Dedifferentiated amniotic fluid mesenchymal stem cell (primary cell): ENCODE measurements around the gene USO1.
"Not testable (repeated sequence)": the region's sequence is repeated elsewhere in the genome, so short reads cannot be mapped to it uniquely, and the experiment has no call there.

ENCODE experiments used
- DNase-seq: peaks from one replicate; pipeline ENCODE4 v3.0.0-alpha.2; 2016; ENCODE audit errors: extremely low spot score

USO1 gene

DNA sequence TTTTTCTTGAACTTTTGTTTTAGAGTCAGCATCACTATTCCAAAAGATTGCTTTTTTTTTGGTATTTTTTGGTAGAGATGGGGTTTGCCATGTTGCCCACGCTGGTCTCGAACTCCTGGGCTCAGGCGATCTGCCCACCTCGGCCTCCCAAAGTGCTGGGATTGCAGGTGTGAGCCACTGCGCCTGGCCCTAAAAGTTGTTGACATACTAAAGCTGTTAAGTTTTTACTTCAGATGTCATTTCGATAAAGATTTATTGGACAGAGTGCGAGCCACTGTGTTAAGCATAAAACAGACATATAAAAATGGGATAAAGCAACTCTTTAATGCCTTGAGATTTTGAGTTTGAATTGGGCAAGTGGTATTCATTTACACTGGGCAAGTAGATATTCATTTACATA lies 28.3 kb downstream of the USO1 start:
- DNase-seq, result no peak

DNA sequence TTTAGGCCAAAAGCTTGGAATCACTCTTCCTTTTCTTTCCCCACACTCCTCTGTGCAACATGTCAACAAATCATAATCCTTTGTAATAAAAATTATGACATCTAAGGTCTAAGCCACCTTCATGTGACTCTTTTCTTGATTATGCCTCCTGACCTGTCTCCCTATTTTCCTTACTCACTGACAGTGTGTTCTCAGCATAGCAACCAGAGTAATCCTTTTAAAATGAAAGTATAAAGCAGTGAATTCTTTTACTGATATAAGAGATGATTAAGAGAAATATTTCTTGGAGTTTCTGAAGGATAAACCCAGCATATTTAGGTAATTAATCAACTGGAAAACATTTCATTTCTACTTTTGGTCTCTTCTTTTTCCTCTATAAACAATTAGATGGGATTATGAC lies 44.7 kb downstream of the USO1 start:
- peak; percentile 22 for DNase-seq

DNA sequence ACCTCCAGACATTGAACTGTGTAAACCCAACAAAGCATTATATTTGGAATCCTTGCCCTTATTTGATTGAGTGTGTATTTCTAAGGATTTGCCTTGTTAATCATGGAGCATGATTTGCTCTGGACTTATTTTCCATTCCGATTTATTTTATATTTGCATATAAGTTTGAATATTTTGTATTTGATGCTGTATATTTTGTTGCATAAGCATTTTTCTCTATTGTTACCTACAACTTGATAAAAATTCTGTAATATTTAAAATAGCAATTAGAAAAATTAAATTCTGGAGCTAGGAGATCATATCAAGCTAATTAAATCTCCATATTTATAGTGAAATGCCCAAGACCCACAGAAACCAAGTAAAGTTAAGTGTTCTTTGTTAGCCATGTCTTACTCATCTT lies 47.2 kb downstream of the USO1 start:
- DNase-seq, result no peak

GRCh38 chr4:75777589-75777988 lies 53.2 kb downstream of the USO1 start:
- no peak for DNase-seq

DNA sequence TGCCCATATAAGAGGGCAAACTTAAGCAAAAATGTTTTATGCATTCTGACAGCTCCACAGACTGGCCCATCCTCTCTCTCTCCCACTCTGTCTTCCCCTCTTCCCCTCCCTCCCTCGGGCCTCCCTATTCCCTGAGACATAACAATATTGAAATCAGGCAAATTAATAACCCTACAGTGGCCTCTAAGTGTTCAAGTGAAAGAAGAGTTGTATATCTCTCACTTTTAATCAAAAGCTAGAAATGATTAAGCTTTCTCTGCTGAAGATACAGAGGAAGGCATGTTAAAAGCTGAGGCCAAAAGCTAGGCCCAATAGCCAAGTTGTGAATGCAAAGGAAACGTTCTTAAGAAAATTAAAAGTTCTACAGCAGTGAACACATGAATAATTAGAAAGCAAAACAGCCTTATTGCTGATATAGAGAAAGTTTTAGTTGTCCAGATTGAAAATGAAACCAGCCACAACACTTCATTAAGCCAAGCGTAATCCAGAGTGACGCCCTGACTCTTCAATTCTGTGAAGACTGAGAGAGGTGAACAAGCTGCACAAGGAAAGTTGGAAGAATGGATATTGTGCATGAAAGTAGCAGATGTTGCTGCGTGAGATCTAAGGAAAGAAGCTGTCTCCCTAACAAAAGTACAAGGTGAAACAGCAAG lies 54.9 kb downstream of the USO1 start:
- DNase-seq, result no peak

DNA sequence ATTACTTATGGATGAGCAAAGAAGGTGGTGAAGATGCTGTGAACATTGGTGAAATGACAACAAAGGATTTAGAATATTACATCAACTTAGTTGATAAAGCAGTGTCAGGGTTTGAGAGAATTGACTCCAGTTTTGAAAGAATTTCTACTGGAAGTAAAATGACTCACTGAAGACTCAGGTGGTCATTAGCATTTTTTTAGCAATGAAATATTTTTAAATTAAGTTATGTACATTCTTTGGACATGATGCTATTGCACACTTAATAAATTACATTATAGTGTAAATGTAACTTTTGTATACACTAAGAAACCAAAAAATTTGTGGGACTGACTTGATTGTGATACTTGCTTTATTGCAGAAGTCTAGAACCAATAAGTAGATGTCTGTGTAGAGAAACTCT lies 56.9 kb downstream of the USO1 start:
- no peak for DNase-seq

- no peak for DNase-seq
Measured at GRCh38 chr4:75786526-75786925, 62.1 kb downstream of the USO1 start.

GRCh38 chr4:75786938-75787337 lies 62.6 kb downstream of the USO1 start:
- no peak for DNase-seq

- no peak for DNase-seq
Measured at GRCh38 chr4:75790024-75790423, 65.6 kb downstream of the USO1 start.

GRCh38 chr4:75800972-75801371 lies 76.6 kb downstream of the USO1 start:
- no peak for DNase-seq

- not testable (repeated sequence) for DNase-seq
Measured at GRCh38 chr4:75806035-75806434, 81.7 kb downstream of the USO1 start.

GRCh38 chr4:75817901-75818300 lies 93.5 kb downstream of the USO1 start:
- DNase-seq, result no peak

GRCh38 chr4:75819121-75819520 lies 94.7 kb downstream of the USO1 start:
- DNase-seq, result no peak

DNA sequence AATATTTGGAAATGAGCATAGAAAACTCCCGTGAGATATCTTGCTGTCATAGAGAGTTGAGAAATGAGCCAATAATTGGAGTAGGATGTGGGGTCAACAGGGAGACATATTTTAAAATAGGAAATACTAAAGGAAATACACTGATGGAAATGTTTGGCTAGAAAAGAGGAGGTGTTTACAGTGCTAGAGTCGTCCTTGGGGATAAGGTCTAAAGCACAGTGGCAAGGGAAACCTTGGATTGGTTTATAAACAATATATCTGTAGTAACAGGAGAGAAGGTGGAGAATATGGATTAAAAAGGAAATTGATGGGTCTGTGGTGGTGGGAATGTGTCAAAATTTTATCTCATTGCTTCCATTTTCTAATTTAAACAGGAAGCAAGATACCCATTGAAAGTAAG lies 95.8 kb downstream of the USO1 start:
- no peak for DNase-seq

DNA sequence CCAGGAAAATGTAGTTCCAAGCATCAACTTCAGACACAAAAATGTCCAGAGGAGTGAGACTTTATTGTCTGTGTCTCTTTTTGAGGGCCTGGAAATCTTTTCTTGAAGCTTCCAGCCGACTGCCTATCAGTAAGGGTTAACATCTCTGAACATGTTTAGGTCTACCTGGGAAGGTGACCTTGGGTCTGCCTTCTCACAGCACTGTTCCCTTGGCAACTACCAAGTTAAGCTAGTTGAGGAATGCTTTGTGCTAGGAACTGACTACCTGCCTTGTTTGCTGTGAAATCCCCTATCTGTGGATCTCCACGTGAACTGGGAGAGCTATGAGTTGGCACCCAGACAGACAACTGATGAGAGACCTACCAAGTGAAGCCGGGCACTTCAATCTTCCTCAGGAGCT lies 96.3 kb downstream of the USO1 start:
- DNase-seq, result no peak

- no peak for DNase-seq
Measured at GRCh38 chr4:75821216-75821615, 96.8 kb downstream of the USO1 start.

DNA sequence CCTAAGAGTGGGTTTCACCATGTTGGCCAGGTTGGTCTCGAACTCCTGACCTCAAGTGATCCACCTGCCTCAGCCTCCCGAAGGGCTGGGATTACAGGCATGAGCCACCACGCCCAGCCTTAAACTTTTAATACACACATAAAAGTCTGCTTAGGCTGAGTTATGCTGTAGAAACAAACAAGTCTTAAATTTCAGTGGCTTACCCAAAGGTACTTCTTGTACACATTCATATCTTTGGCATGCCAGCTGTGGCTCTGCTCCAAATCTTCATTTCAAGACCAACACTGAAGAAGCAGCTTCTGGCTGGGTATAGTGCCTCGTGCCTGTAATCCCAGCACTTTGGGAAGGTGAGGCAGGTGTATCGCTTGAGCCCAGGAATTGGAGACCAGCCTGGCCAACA lies 97.6 kb downstream of the USO1 start:
- no peak for DNase-seq

DNA sequence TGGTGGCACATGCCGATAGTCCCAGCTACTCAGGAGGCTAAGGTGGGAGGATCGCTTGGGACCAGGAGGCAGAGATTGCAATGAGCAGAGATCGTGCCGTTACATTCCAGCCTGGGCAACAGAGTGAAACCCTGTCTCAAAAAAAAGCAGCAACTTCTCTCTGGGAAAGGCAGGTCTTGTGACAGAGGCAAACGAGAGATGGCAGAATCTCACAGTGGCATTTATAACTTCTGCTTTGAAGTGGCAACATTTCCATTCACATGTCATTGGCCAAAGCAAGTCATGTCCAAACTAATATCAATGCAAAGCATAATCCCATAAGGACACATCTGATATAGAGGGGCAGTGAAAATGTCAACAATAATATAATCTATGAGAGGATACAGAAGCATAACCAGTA lies 98.0 kb downstream of the USO1 start:
- no peak for DNase-seq

- no peak for DNase-seq
Measured at GRCh38 chr4:75823812-75824211, 99.4 kb downstream of the USO1 start.

DNA sequence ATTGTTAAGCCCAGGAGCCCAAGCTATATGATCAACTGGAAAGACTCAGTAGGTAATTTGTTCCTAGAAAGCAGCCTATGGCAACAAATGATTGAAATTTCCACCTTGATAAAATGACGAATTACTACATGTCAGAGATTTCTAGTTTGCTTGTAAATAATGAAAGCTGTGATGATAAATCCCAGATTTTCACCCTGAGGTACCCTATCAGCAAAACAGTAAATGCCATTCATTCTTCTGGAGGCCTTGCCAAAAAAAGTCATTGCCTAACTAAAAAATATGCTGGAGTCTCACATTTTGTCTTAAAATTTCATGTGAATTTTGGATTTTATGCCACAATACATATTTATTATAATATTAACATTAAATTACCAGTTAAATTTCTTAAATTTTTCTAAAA lies 106.5 kb downstream of the USO1 start:
- DNase-seq, result no peak

- DNase-seq, result no peak
Measured at GRCh38 chr4:75831856-75832405, 107.6 kb downstream of the USO1 start.

DNA sequence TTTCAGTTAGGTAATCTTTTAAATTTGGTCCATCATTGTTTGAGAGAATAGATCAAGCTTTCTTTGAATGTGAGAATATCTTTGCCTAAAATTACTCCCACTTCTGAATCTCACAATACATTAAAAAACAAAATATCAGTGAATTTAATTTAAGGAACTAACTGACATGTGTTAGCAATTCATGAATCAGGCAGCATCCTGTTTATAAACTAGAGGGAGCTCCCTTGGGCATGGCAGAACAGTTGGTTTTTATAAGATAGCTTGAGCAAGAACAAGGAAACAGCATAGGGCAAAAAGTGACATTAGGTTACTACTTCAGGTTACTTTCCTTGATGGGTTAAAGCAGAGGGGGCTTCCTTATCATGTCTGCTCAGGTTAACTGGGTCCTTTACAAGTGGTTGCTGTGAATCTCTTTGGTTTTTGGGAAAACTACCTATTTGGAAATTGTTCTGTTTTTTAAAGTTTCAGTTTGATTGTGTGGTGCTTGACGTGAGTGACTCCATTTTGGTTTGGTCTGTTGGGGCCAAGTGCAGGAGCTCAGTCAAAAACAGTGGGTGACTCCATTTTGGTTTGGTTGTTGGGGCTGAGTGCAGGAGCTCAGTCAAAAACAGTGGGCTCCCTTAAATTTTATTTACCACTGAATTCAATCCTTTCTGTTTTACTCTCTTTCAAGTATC lies 109.9 kb downstream of the USO1 start:
- no peak for DNase-seq

DNA sequence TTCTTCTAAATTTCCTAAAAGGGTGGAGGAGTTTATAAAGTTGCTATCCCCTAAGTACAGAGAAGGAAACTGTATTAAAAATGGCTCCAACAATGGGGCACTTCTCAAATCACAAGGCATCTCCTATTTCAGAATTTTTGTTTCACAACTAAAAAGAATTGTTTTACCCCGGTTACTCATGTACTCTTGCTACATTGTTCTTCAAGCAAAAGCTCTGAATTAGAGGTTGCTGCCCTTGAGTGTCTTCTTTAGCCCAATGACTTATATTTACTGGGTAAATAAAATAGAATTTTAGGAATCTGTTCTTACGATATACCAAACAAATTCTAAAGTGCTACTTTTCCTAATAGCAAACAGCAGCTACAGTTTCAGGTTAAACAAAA lies 110.4 kb downstream of the USO1 start:
- DNase-seq, result no peak
